Measurements from ENCODE around the gene CFAP44. TPM values are rescaled to one million over a fixed set of nuclear protein-coding genes. Genes with fewer than 3 reads are reported as not detected.

Gene CFAP44
- total and polyA plus RNA-seq, 4 donors, result 3.7 to 38.1 (median 10.4) TPM

- ATAC-seq (ENCODE audit: insufficient read depth, low FRiP score) (no peak), DNase-seq (no peak)
- Histone ChIP-seq H3K4me1 (ENCODE audit: control insufficient read depth in 5 of 5, insufficient read depth in 5 of 5, low read length in 5 of 5) (no peaks in the 10 kb centered on the region), H3K36me3 (ENCODE audit: control insufficient read depth in 4 of 4, insufficient read depth in 4 of 4, low read length in 4 of 4) (peaks cover 0 to 5% (median 0%) of the 10 kb centered on the region in 4 donors), H3K27ac (ENCODE audit: low read depth in 1 of 2, low read length in 1 of 2) (no peak overlapping the region), H3K4me3 (no peak overlapping the region), H3K9ac (ENCODE audit: insufficient read depth in 1 of 2, low read length in 2 of 2) (no peak overlapping the region), H3K27me3 (ENCODE audit: control insufficient read depth in 3 of 3, insufficient read depth in 3 of 3, low read length in 2 of 3) (no peaks in the 10 kb centered on the region), H3K9me3 (ENCODE audit: control insufficient read depth in 4 of 4, insufficient read depth in 3 of 4, low read length in 3 of 4) (no peaks in the 10 kb centered on the region)
- 83% methylated on average over 3 of the region's 3 CpGs for WGBS, 2 donors
- no peak for TF ChIP-seq CTCF (IDR thresholded peaks at IDR 0.05; ENCODE audit: control extremely low read depth, extremely low read depth)
Observed at GRCh38 chr3:113437411-113437810, 3.9 kb downstream of the CFAP44 start.

- H3K9ac ChIP-seq (ENCODE audit: insufficient read depth in 1 of 2, low read length in 2 of 2), result no peak overlapping the region
- no peak overlapping the region for H3K4me3 ChIP-seq
- no peaks in the 10 kb centered on the region for H3K4me1 ChIP-seq (ENCODE audit: control insufficient read depth in 5 of 5, insufficient read depth in 5 of 5, low read length in 5 of 5)
- DNase-seq (no peak), ATAC-seq (ENCODE audit: insufficient read depth, low FRiP score) (no peak)
- 95 to 96% methylated on average over 1 of the region's 1 CpG for WGBS, 2 donors
- H3K36me3 ChIP-seq (ENCODE audit: control insufficient read depth in 4 of 4, insufficient read depth in 4 of 4, low read length in 4 of 4), result peaks cover 0 to 5% (median 0%) of the 10 kb centered on the region in 4 donors
- TF ChIP-seq CTCF (IDR thresholded peaks at IDR 0.05; ENCODE audit: control extremely low read depth, extremely low read depth), result no peak
- no peaks in the 10 kb centered on the region for H3K27me3 ChIP-seq (ENCODE audit: control insufficient read depth in 3 of 3, insufficient read depth in 3 of 3, low read length in 2 of 3)
- no peaks in the 10 kb centered on the region for H3K9me3 ChIP-seq (ENCODE audit: control insufficient read depth in 4 of 4, insufficient read depth in 3 of 4, low read length in 3 of 4)
- H3K27ac ChIP-seq (ENCODE audit: low read depth in 1 of 2, low read length in 1 of 2), result no peak overlapping the region
Observed at GRCh38 chr3:113436809-113437208, 4.5 kb downstream of the CFAP44 start.

GRCh38 chr3:113431811-113432210 is 9.5 kb downstream of the CFAP44 start:
- no peak for TF ChIP-seq CTCF (IDR thresholded peaks at IDR 0.05; ENCODE audit: control extremely low read depth, extremely low read depth)
- H3K27me3 ChIP-seq (ENCODE audit: control insufficient read depth in 3 of 3, insufficient read depth in 3 of 3, low read length in 2 of 3), result no peaks in the 10 kb centered on the region
- no peaks in the 10 kb centered on the region for H3K9me3 ChIP-seq (ENCODE audit: control insufficient read depth in 4 of 4, insufficient read depth in 3 of 4, low read length in 3 of 4)
- ATAC-seq (ENCODE audit: insufficient read depth, low FRiP score) (no peak), DNase-seq (no peak)
- no peak overlapping the region for H3K9ac ChIP-seq (ENCODE audit: insufficient read depth in 1 of 2, low read length in 2 of 2)
- H3K27ac ChIP-seq (ENCODE audit: low read depth in 1 of 2, low read length in 1 of 2), result no peak overlapping the region
- H3K36me3 ChIP-seq (ENCODE audit: control insufficient read depth in 4 of 4, insufficient read depth in 4 of 4, low read length in 4 of 4), result peaks cover 0 to 3% (median 1%) of the 10 kb centered on the region in 4 donors
- 87 to 88% methylated on average over 2 of the region's 2 CpGs for WGBS, 2 donors
- no peak overlapping the region for H3K4me3 ChIP-seq
- no peaks in the 10 kb centered on the region for H3K4me1 ChIP-seq (ENCODE audit: control insufficient read depth in 5 of 5, insufficient read depth in 5 of 5, low read length in 5 of 5)

GRCh38 chr3:113428581-113428980 is 12.7 kb downstream of the CFAP44 start:
- WGBS, 2 donors, result 95 to 96% methylated on average over 1 of the region's 1 CpG
- H3K36me3 ChIP-seq (ENCODE audit: control insufficient read depth in 4 of 4, insufficient read depth in 4 of 4, low read length in 4 of 4), result peaks cover 0 to 18% (median 9%) of the 10 kb centered on the region in 4 donors
- TF ChIP-seq CTCF (IDR thresholded peaks at IDR 0.05; ENCODE audit: control extremely low read depth, extremely low read depth), result no peak

More at GRCh38 chr3:113428581-113428980, 12.7 kb downstream of the CFAP44 start:
- ATAC-seq (ENCODE audit: insufficient read depth, low FRiP score) (no peak), DNase-seq (no peak)
- peaks cover 0 to 2% (median 0%) of the 10 kb centered on the region in 4 donors for H3K9me3 ChIP-seq (ENCODE audit: control insufficient read depth in 4 of 4, insufficient read depth in 3 of 4, low read length in 3 of 4)
- H3K27me3 ChIP-seq (ENCODE audit: control insufficient read depth in 3 of 3, insufficient read depth in 3 of 3, low read length in 2 of 3), result no peaks in the 10 kb centered on the region
- no peak overlapping the region for H3K4me3 ChIP-seq
- H3K9ac ChIP-seq (ENCODE audit: insufficient read depth in 1 of 2, low read length in 2 of 2), result no peak overlapping the region
- H3K27ac ChIP-seq (ENCODE audit: low read depth in 1 of 2, low read length in 1 of 2), result no peak overlapping the region
- no peaks in the 10 kb centered on the region for H3K4me1 ChIP-seq (ENCODE audit: control insufficient read depth in 5 of 5, insufficient read depth in 5 of 5, low read length in 5 of 5)

Measured in lung (tissue), 12 donors.